IMR-90 (cell line): ENCODE data around the gene DTD1. TPM values are rescaled to one million over a fixed set of nuclear protein-coding genes. Genes with fewer than 3 reads are reported as not detected.

ENCODE experiments used
- ATAC-seq: fragments of 200-7000 bp; cut with Tn5 transposase; 2 replicates; pipeline ENCODE4 v1.9.1; 2020; ENCODE audit warnings: low read depth, mild to moderate bottlenecking, moderate library complexity
- BruUV-seq: library from RNA; stranded (reverse); fragments of 400-500 nt; replicated peaks from 2 replicates; lab custom pipeline; 2021; lab: Mats Ljungman, UMichigan
- CTCF ChIA-PET: fragments of 300-600 bp; formaldehyde crosslinking; extraction: SDS; loops from one replicate; lab custom pipeline; 2021; ENCODE audit warnings: antibody characterized with exemption; lab: Yijun Ruan, JAX
- POLR2A ChIA-PET: fragments of 300-600 bp; sonication (Branson Sonifier 250); formaldehyde crosslinking; loops from one replicate; lab custom pipeline; 2022; ENCODE audit warnings: antibody characterized with exemption; ENCODE audit not compliant: unreplicated experiment; lab: Charles Lee
- DNase-seq: peaks from one replicate; pipeline ENCODE4 v3.0.0; 2013
- H2AFZ ChIP-seq: replicated peaks from 2 replicates; pipeline ENCODE3; 2013; ENCODE audit warnings: low read length, mild to moderate bottlenecking; ENCODE audit not compliant: poor library complexity
- H2AK5ac ChIP-seq: 2 replicates; pipeline ENCODE4 v1.6.1; 2013; ENCODE audit warnings: low read depth, low read length, inconsistent platforms
- H2AK9ac ChIP-seq: replicated peaks from 2 replicates; pipeline ENCODE3; 2013; ENCODE audit warnings: mild to moderate bottlenecking, low read depth, low read length, moderate library complexity; ENCODE audit not compliant: poor library complexity
- H2BK120ac ChIP-seq: 2 replicates; pipeline ENCODE4 v1.6.1; 2013; ENCODE audit warnings: low read depth, low read length, inconsistent platforms
- H2BK15ac ChIP-seq: 3 replicates; pipeline ENCODE4 v1.6.1; 2013; ENCODE audit warnings: low read depth, low read length, inconsistent platforms
- H2BK20ac ChIP-seq: 2 replicates; pipeline ENCODE4 v1.6.1; 2013; ENCODE audit warnings: low read depth, mild to moderate bottlenecking, inconsistent platforms, low read length, moderate library complexity
- H2BK5ac ChIP-seq: 2 replicates; pipeline ENCODE4 v1.6.1; 2013; ENCODE audit warnings: mild to moderate bottlenecking, low read depth, low read length, inconsistent platforms; ENCODE audit not compliant: poor library complexity, severe bottlenecking
- H3K14ac ChIP-seq: replicated peaks from 2 replicates; pipeline ENCODE4 v1.6.1; 2013; ENCODE audit warnings: low read depth, low read length, inconsistent platforms
- H3K18ac ChIP-seq: 2 replicates; pipeline ENCODE4 v1.6.1; 2013; ENCODE audit warnings: low read depth, low read length, control low read depth
- H3K23ac ChIP-seq: 2 replicates; pipeline ENCODE4 v1.6.1; 2013; ENCODE audit warnings: low read depth, low read length, inconsistent platforms
- H3K27ac ChIP-seq: 2 replicates; pipeline ENCODE4 v1.5.1; 2013; ENCODE audit warnings: mild to moderate bottlenecking, control low read depth, low read length; ENCODE audit not compliant: insufficient read depth
- H3K27me3 ChIP-seq: 2 replicates; pipeline ENCODE4 v1.6.1; 2013; ENCODE audit warnings: low read length; ENCODE audit not compliant: control insufficient read depth, insufficient read depth
- H3K36me3 ChIP-seq: 2 replicates; pipeline ENCODE4 v1.6.1; 2013; ENCODE audit warnings: low read length, mixed read lengths; ENCODE audit not compliant: control insufficient read depth, insufficient read depth
- H3K4ac ChIP-seq: 2 replicates; pipeline ENCODE4 v1.6.1; 2013; ENCODE audit warnings: low read depth, low read length, inconsistent platforms
- H3K4me1 ChIP-seq: 2 replicates; pipeline ENCODE4 v1.6.1; 2013; ENCODE audit warnings: low read length, mixed read lengths; ENCODE audit not compliant: control insufficient read depth, insufficient read depth
- H3K4me2 ChIP-seq: 2 replicates; pipeline ENCODE4 v1.6.1; 2013; ENCODE audit warnings: low read depth, mild to moderate bottlenecking, control low read depth, low read length, moderate library complexity
- H3K4me3 ChIP-seq: 2 replicates; pipeline ENCODE4 v1.5.1; 2013; ENCODE audit warnings: low read depth, mild to moderate bottlenecking, control low read depth, low read length, moderate library complexity; ENCODE audit not compliant: insufficient read depth
- H3K56ac ChIP-seq: 2 replicates; pipeline ENCODE4 v1.6.1; 2013; ENCODE audit warnings: low read length, inconsistent platforms; ENCODE audit not compliant: insufficient read depth; ENCODE audit errors: extremely low read depth
- H3K79me1 ChIP-seq, 2 experiments: 2 replicates each; pipeline ENCODE4 v1.6.1; 2013; ENCODE audit warnings: low read length in 2 of 2, inconsistent platforms in 1 of 2, low read depth in 1 of 2
- H3K9ac ChIP-seq: 2 replicates; pipeline ENCODE4 v1.6.1; 2013; ENCODE audit warnings: low read depth, low read length, control low read depth
- H3K9me1 ChIP-seq: 2 replicates; pipeline ENCODE4 v1.6.1; 2013; ENCODE audit warnings: low read length, inconsistent platforms; ENCODE audit not compliant: insufficient read depth
- H3K9me3 ChIP-seq: 2 replicates; pipeline ENCODE4 v1.6.1; 2013; ENCODE audit warnings: low read length; ENCODE audit not compliant: control insufficient read depth, insufficient read depth
- H4K20me1 ChIP-seq: 2 replicates; pipeline ENCODE4 v1.6.1; 2013; ENCODE audit warnings: low read length, inconsistent platforms; ENCODE audit not compliant: insufficient read depth
- H4K5ac ChIP-seq: 2 replicates; pipeline ENCODE4 v1.6.1; 2013; ENCODE audit warnings: mild to moderate bottlenecking, low read depth, low read length, control low read depth
- H4K8ac ChIP-seq, 2 experiments: 2 replicates each; pipeline ENCODE4 v1.6.1; 2013; ENCODE audit warnings: low read depth in 2 of 2, low read length in 2 of 2, control low read depth in 1 of 2, inconsistent platforms in 1 of 2
- H4K91ac ChIP-seq: 2 replicates; pipeline ENCODE4 v1.6.1; 2013; ENCODE audit warnings: low read depth, low read length, inconsistent platforms; ENCODE audit not compliant: insufficient read depth
- BHLHE40 ChIP-seq: fragments of 150-350 bp; IDR thresholded peaks from 2 replicates; pipeline ENCODE4 v1.6.1; 2016; ENCODE audit warnings: mild to moderate bottlenecking, low read depth, low read length
- CEBPB ChIP-seq: IDR thresholded peaks from 2 replicates; pipeline ENCODE4 v1.6.1; 2012; ENCODE audit warnings: low read depth, low read length, improper control_type of control experiment
- CHD1 ChIP-seq: IDR thresholded peaks from 2 replicates; pipeline ENCODE4 v1.6.1; 2012; ENCODE audit warnings: low read depth, low read length, improper control_type of control experiment
- FOS ChIP-seq: fragments of 150-350 bp; IDR thresholded peaks from 2 replicates; pipeline ENCODE4 v1.6.1; 2016; ENCODE audit warnings: low read depth, low read length
- MAFK ChIP-seq: IDR thresholded peaks from 2 replicates; pipeline ENCODE4 v1.6.1; 2012; ENCODE audit warnings: low read depth, low read length, improper control_type of control experiment
- MAZ ChIP-seq: IDR thresholded peaks from 2 replicates; pipeline ENCODE4 v1.6.1; 2012; ENCODE audit warnings: low read depth, mild to moderate bottlenecking, low read length, improper control_type of control experiment, moderate library complexity, borderline replicate concordance
- MXI1 ChIP-seq: IDR thresholded peaks from 2 replicates; pipeline ENCODE4 v1.6.1; 2012; ENCODE audit warnings: low read depth, mild to moderate bottlenecking, low read length, moderate library complexity, borderline replicate concordance
- NFE2L2 ChIP-seq: fragments of 150-350 bp; IDR thresholded peaks from 2 replicates; pipeline ENCODE4 v1.6.1; 2016; ENCODE audit warnings: low read depth, mild to moderate bottlenecking, low read length
- POLR2A ChIP-seq: IDR thresholded peaks from 2 replicates; pipeline ENCODE4 v1.6.1; 2012; ENCODE audit warnings: mild to moderate bottlenecking, low read depth, low read length
- RAD21 ChIP-seq: IDR thresholded peaks from 2 replicates; pipeline ENCODE4 v1.6.1; 2012; ENCODE audit warnings: low read length, improper control_type of control experiment
- RCOR1 ChIP-seq: IDR thresholded peaks from 2 replicates; pipeline ENCODE4 v1.6.1; 2012; ENCODE audit warnings: mild to moderate bottlenecking, low read length, improper control_type of control experiment; ENCODE audit not compliant: insufficient replicate concordance
- RFX5 ChIP-seq: IDR thresholded peaks from 2 replicates; pipeline ENCODE4 v1.8.0; 2012; ENCODE audit warnings: low read depth, mild to moderate bottlenecking, low read length, moderate library complexity
- SMC3 ChIP-seq: fragments of 150-350 bp; IDR thresholded peaks from 2 replicates; pipeline ENCODE4 v1.6.1; 2016; ENCODE audit warnings: low read depth, mild to moderate bottlenecking, antibody characterized with exemption, low read length, moderate library complexity
- WGBS, 2 experiments: methylation state at CpG; one replicate each; pipeline versions ENCODE4 v1.1.5 to v1.1.7; 2013; ENCODE audit warnings: missing lambda C conversion rate in 2 of 2; ENCODE audit not compliant: insufficient read length in 1 of 2; ENCODE audit errors: extremely low coverage in 2 of 2; 5-methylcytosine and 5-hydroxymethylcytosine counted together
- dilution Hi-C: fragments of 300-500 bp; cut with HindIII; formaldehyde crosslinking; loops from one replicate; pipeline ENCODE4 v1.14.3; 2018; ENCODE audit warnings: low sequenced_read_pairs; ENCODE audit not compliant: unreplicated experiment
- in situ Hi-C: fragments of 300-500 bp; cut with MboI; formaldehyde crosslinking; loops from 3 replicates; pipeline ENCODE4 v1.14.3; 2019; ENCODE audit warnings: low sequenced_read_pairs, inconsistent platforms, mixed read lengths
- intact Hi-C: fragments of 100-400 bp; cut with micrococcal nuclease; formaldehyde crosslinking; loops from 2 replicates; pipeline ENCODE4 v1.10.0; 2022
- polyA plus RNA-seq, 3 experiments: library from polyadenylated mRNA; depleted of rRNA; stranded (reverse); fragments of >200 nt; gene quantifications; 2 replicates each; pipeline ENCODE4 v1.2.3, GENCODE V29; 2012; ENCODE audit warnings: low replicate concordance in 1 of 3
- total RNA-seq: library from RNA; depleted of rRNA; stranded (reverse); fragments of >200 nt; gene quantifications from 2 replicates; pipeline ENCODE4 v1.2.3, GENCODE V29; 2012
- TF ChIP-seq, protein P1 (sequence below): fragments of 150-350 bp; IDR thresholded peaks from 2 replicates; pipeline ENCODE4 v1.6.1; 2016; ENCODE audit warnings: low read depth, mild to moderate bottlenecking, low read length, moderate library complexity, borderline replicate concordance
- TF ChIP-seq, protein P2 (sequence below): conservative IDR thresholded peaks from 2 replicates; pipeline ENCODE4 v1.5.1; 2012; ENCODE audit warnings: mild to moderate bottlenecking, low read depth, low read length, improper control_type of control experiment
- TF ChIP-seq, protein P3 (sequence below): fragments of 150-350 bp; IDR thresholded peaks from 2 replicates; pipeline ENCODE4 v1.6.1; 2017; ENCODE audit warnings: mild to moderate bottlenecking, antibody characterized with exemption, low read length, low read depth

The DTD1 gene
- total and polyA plus RNA-seq, 2 of the 4 experiments (the other 2 are of a cell fraction), result 73.1 to 101 TPM

DNA sequence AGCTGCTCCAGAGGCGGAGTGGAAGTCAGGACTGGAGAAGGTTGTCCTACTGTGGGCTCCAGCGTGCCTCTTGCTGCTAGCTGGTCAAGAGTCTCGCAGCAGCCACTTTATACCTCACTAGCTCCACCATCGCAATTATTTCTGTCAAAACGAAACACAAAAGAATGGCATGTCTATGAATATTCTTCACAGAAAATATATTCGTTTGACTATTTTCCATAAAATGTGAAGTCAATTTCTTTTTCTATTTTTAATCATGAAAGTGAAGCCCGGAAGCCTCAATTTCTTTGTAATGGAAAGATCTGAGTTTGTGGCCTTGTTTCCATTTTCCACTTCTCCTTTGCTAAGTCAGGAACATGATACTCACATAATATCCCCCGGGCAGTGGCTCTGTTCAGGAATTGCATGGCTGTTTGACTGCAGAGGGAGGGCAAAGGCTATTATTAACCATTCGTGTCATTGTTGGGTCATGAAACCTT, 51.7 kb downstream of the DTD1 start:
- Histone ChIP-seq H3K27me3 (no peaks in the 10 kb centered on the region), H2BK5ac (no peak overlapping the region), H3K23ac (no peak overlapping the region), H3K36me3 (no peaks in the 10 kb centered on the region; the same call in 1 of the 2 replicates), H3K9ac (no peak overlapping the region), H3K14ac (no peak overlapping the region), H2AFZ (no peak overlapping the region), H3K9me1 (peaks cover 3% of the 10 kb centered on the region; the same call in 1 of the 2 replicates), H4K20me1 (no peaks in the 10 kb centered on the region), H2BK15ac (no peak overlapping the region), H3K4me2 (no peak overlapping the region), H3K4ac (no peak overlapping the region), H2BK20ac (no peak overlapping the region), H2BK120ac (no peak overlapping the region), H3K4me3 (no peak overlapping the region), H3K79me1 (peaks cover 7 to 20% of the 10 kb centered on the region in 2 experiments), H4K91ac (no peak overlapping the region), H3K4me1 (no peaks in the 10 kb centered on the region), H3K27ac (no peak overlapping the region), H4K8ac (no peak overlapping the region), H2AK9ac (no peak overlapping the region), H3K9me3 (no peaks in the 10 kb centered on the region), H4K5ac (no peak overlapping the region), H3K56ac (no peak overlapping the region), H3K18ac (no peak overlapping the region), H2AK5ac (no peak overlapping the region)
- ATAC-seq, result no peak
- no CpG with 5 or more reads among the region's 9 CpGs for WGBS, 2 experiments
- no peak for TF ChIP-seq CHD1
- no peak for TF ChIP-seq NFE2L2
- no peak for TF ChIP-seq POLR2A
- no peak for TF ChIP-seq RFX5
- TF ChIP-seq, protein P1, sequence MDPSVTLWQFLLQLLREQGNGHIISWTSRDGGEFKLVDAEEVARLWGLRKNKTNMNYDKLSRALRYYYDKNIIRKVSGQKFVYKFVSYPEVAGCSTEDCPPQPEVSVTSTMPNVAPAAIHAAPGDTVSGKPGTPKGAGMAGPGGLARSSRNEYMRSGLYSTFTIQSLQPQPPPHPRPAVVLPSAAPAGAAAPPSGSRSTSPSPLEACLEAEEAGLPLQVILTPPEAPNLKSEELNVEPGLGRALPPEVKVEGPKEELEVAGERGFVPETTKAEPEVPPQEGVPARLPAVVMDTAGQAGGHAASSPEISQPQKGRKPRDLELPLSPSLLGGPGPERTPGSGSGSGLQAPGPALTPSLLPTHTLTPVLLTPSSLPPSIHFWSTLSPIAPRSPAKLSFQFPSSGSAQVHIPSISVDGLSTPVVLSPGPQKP, result no peak
- TF ChIP-seq SMC3, result no peak
- TF ChIP-seq, protein P2, sequence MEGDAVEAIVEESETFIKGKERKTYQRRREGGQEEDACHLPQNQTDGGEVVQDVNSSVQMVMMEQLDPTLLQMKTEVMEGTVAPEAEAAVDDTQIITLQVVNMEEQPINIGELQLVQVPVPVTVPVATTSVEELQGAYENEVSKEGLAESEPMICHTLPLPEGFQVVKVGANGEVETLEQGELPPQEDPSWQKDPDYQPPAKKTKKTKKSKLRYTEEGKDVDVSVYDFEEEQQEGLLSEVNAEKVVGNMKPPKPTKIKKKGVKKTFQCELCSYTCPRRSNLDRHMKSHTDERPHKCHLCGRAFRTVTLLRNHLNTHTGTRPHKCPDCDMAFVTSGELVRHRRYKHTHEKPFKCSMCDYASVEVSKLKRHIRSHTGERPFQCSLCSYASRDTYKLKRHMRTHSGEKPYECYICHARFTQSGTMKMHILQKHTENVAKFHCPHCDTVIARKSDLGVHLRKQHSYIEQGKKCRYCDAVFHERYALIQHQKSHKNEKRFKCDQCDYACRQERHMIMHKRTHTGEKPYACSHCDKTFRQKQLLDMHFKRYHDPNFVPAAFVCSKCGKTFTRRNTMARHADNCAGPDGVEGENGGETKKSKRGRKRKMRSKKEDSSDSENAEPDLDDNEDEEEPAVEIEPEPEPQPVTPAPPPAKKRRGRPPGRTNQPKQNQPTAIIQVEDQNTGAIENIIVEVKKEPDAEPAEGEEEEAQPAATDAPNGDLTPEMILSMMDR, result no peak
- TF ChIP-seq CEBPB, result no peak
- TF ChIP-seq RCOR1, result no peak
- no peak for TF ChIP-seq RAD21
- no peak for TF ChIP-seq MAFK
- TF ChIP-seq, protein P3, sequence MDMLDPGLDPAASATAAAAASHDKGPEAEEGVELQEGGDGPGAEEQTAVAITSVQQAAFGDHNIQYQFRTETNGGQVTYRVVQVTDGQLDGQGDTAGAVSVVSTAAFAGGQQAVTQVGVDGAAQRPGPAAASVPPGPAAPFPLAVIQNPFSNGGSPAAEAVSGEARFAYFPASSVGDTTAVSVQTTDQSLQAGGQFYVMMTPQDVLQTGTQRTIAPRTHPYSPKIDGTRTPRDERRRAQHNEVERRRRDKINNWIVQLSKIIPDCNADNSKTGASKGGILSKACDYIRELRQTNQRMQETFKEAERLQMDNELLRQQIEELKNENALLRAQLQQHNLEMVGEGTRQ, result no peak
- TF ChIP-seq MXI1, result no peak
- no peak for TF ChIP-seq MAZ
- TF ChIP-seq FOS, result no peak
- TF ChIP-seq BHLHE40, result no peak
- dilution Hi-C loops, result no loop called here
- POLR2A ChIA-PET, result no interaction called here
- intact Hi-C loops, result loop anchor here (10.0 kb wide), 1 partner anchor 945 kb away; no protein-coding TSS in a partner anchor
- CTCF ChIA-PET, result no interaction called here
- BruUV-seq, result no TSS peak
- no peak for DNase-seq
- in situ Hi-C loops, result loop anchor here (10.0 to 25.0 kb wide), 3 partner anchors 102 to 1025 kb away; no protein-coding TSS in a partner anchor
